ENCODE results near the gene GPR161. TPM values are rescaled to one million over a fixed set of nuclear protein-coding genes. Genes with fewer than 3 reads are reported as not detected.
"Not testable (repeated sequence)": the region's sequence is repeated elsewhere in the genome, so short reads cannot be mapped to it uniquely, and the experiment has no call there.

GPR161 gene
- total RNA-seq, 1 donor from 2014 or later, result 36.8 TPM

- peaks cover 44% of the 10 kb centered on the region for H3K9me3 Mint-ChIP-seq (ENCODE audit: unreplicated experiment)
- no peak overlapping the region for H3K27ac Mint-ChIP-seq (ENCODE audit: unreplicated experiment)
- no peak for TF ChIP-seq CTCF (IDR thresholded peaks at IDR 0.05)
- peaks cover 3% of the 10 kb centered on the region for H3K4me1 Mint-ChIP-seq (ENCODE audit: unreplicated experiment)
- no peak for DNase-seq (ENCODE audit: extremely low spot score, unreplicated experiment)
- peaks cover 13% of the 10 kb centered on the region for H3K27me3 Mint-ChIP-seq (ENCODE audit: unreplicated experiment)
- no peak overlapping the region for H3K4me3 Mint-ChIP-seq (ENCODE audit: unreplicated experiment)
- H3K36me3 Mint-ChIP-seq (ENCODE audit: unreplicated experiment), result peaks cover 18% of the 10 kb centered on the region
Measured at GRCh38 chr1:168159251-168159650, 22.5 kb upstream of the GPR161 start.

GRCh38 chr1:168157638-168158037, 20.9 kb upstream of the GPR161 start:
- Mint-ChIP-seq H3K27me3 (ENCODE audit: unreplicated experiment) (peaks cover 13% of the 10 kb centered on the region), H3K4me1 (ENCODE audit: unreplicated experiment) (peaks cover 3% of the 10 kb centered on the region), H3K4me3 (ENCODE audit: unreplicated experiment) (no peak overlapping the region), H3K27ac (ENCODE audit: unreplicated experiment) (no peak overlapping the region), H3K36me3 (ENCODE audit: unreplicated experiment) (peaks cover 18% of the 10 kb centered on the region), H3K9me3 (ENCODE audit: unreplicated experiment) (peaks cover 44% of the 10 kb centered on the region)
- no peak for TF ChIP-seq CTCF (IDR thresholded peaks at IDR 0.05)
- DNase-seq (ENCODE audit: extremely low spot score, unreplicated experiment), result no peak

GRCh38 chr1:168155910-168156309, 19.2 kb upstream of the GPR161 start:
- H3K27ac Mint-ChIP-seq (ENCODE audit: unreplicated experiment), result no peak overlapping the region
- H3K36me3 Mint-ChIP-seq (ENCODE audit: unreplicated experiment), result peaks cover 18% of the 10 kb centered on the region
- peaks cover 3% of the 10 kb centered on the region for H3K4me1 Mint-ChIP-seq (ENCODE audit: unreplicated experiment)
- H3K27me3 Mint-ChIP-seq (ENCODE audit: unreplicated experiment), result peaks cover 13% of the 10 kb centered on the region
- no peak overlapping the region for H3K4me3 Mint-ChIP-seq (ENCODE audit: unreplicated experiment)
- TF ChIP-seq CTCF (IDR thresholded peaks at IDR 0.05), result no peak
- no peak for DNase-seq (ENCODE audit: extremely low spot score, unreplicated experiment)
- H3K9me3 Mint-ChIP-seq (ENCODE audit: unreplicated experiment), result peaks cover 44% of the 10 kb centered on the region

- peaks cover 11% of the 10 kb centered on the region for H3K36me3 Mint-ChIP-seq (ENCODE audit: unreplicated experiment)
- peaks cover 32% of the 10 kb centered on the region for H3K9me3 Mint-ChIP-seq (ENCODE audit: unreplicated experiment)
Measured at GRCh38 chr1:168154707-168155106, 18.0 kb upstream of the GPR161 start.

GRCh38 chr1:168151935-168152334, 15.2 kb upstream of the GPR161 start:
- Mint-ChIP-seq H3K4me1 (ENCODE audit: unreplicated experiment) (no peaks in the 10 kb centered on the region), H3K27ac (ENCODE audit: unreplicated experiment) (no peak overlapping the region), H3K36me3 (ENCODE audit: unreplicated experiment) (no peaks in the 10 kb centered on the region), H3K9me3 (ENCODE audit: unreplicated experiment) (peaks cover 10% of the 10 kb centered on the region), H3K27me3 (ENCODE audit: unreplicated experiment) (peaks cover 10% of the 10 kb centered on the region), H3K4me3 (ENCODE audit: unreplicated experiment) (no peak overlapping the region)
- no peak for TF ChIP-seq CTCF (IDR thresholded peaks at IDR 0.05)
- DNase-seq (ENCODE audit: extremely low spot score, unreplicated experiment), result no peak

More at GRCh38 chr1:168154707-168155106, 18.0 kb upstream of the GPR161 start:
- not testable (repeated sequence) for H3K27ac Mint-ChIP-seq (ENCODE audit: unreplicated experiment); H3K4me3 Mint-ChIP-seq (ENCODE audit: unreplicated experiment); H3K4me1 Mint-ChIP-seq (ENCODE audit: unreplicated experiment); DNase-seq (ENCODE audit: extremely low spot score, unreplicated experiment)
- peaks cover 13% of the 10 kb centered on the region for H3K27me3 Mint-ChIP-seq (ENCODE audit: unreplicated experiment)

GRCh38 chr1:168150283-168150682, 13.6 kb upstream of the GPR161 start:
- no peak for TF ChIP-seq CTCF (IDR thresholded peaks at IDR 0.05)
- Mint-ChIP-seq H3K27me3 (ENCODE audit: unreplicated experiment) (no peaks in the 10 kb centered on the region), H3K27ac (ENCODE audit: unreplicated experiment) (no peak overlapping the region), H3K9me3 (ENCODE audit: unreplicated experiment) (no peaks in the 10 kb centered on the region), H3K36me3 (ENCODE audit: unreplicated experiment) (no peaks in the 10 kb centered on the region), H3K4me1 (ENCODE audit: unreplicated experiment) (peaks cover 5% of the 10 kb centered on the region), H3K4me3 (ENCODE audit: unreplicated experiment) (no peak overlapping the region)
- no peak for DNase-seq (ENCODE audit: extremely low spot score, unreplicated experiment)
